Testis (tissue), 3 donors: ENCODE measurements around the gene NAA80. TPM values are rescaled to one million over a fixed set of nuclear protein-coding genes. Genes with fewer than 3 reads are reported as not detected.
"Not testable (repeated sequence)": the region's sequence is repeated elsewhere in the genome, so short reads cannot be mapped to it uniquely, and the experiment has no call there.

Experiments
- DNase-seq: peaks from one replicate; pipeline ENCODE4 v3.0.0-alpha.2; 2019
- H3K27ac ChIP-seq, 2 donors: fragments of 200-600 bp; sonication (generic); one replicate each; pipeline ENCODE4 v1.5.1; 2019
- H3K27me3 ChIP-seq: fragments of 200-600 bp; sonication (generic); one replicate; pipeline ENCODE4 v1.5.1; 2019
- H3K36me3 ChIP-seq: fragments of 200-600 bp; sonication (generic); one replicate; pipeline ENCODE4 v1.5.1; 2017; ENCODE audit warnings: low read depth; ENCODE audit errors: missing control alignments
- H3K4me1 ChIP-seq: fragments of 200-600 bp; sonication (generic); one replicate; pipeline ENCODE4 v1.5.1; 2019
- H3K4me3 ChIP-seq, 2 donors: fragments of 200-600 bp; sonication (generic); one replicate each; pipeline ENCODE4 v1.5.1; 2017 to 2019
- H3K9me3 ChIP-seq: fragments of 200-600 bp; sonication (generic); one replicate; pipeline ENCODE4 v1.5.1; 2017
- CTCF ChIP-seq, 3 experiments: fragments of 450-650 bp in 2 of 3; fragments of 200-600 bp in 1 of 3; sonication (generic) in 1 of 3; IDR thresholded peaks; one replicate each; pipeline ENCODE4 v1.5.1; 2016 to 2019; ENCODE audit warnings: antibody characterized with exemption in 3 of 3, mild to moderate bottlenecking in 2 of 3, moderate library complexity in 1 of 3
- POLR2A ChIP-seq: fragments of 450-650 bp; IDR thresholded peaks from one replicate; pipeline ENCODE4 v1.6.1; 2017; ENCODE audit warnings: antibody characterized with exemption, mild to moderate bottlenecking, moderate library complexity
- WGBS, 2 donors: methylation state at CpG; one replicate each; pipeline ENCODE4 v1.1.5; 2018; 5-methylcytosine and 5-hydroxymethylcytosine counted together
- intact Hi-C: fragments of 100-400 bp; cut with DNase I; formaldehyde crosslinking; loops from one replicate; pipeline ENCODE4 v1.15.1; 2023; ENCODE audit warnings: low total_unique reads
- polyA plus RNA-seq: library from polyadenylated mRNA; stranded (reverse); fragments of 350-450 nt; fragmentation: Illumina TruSeq; extraction: RNeasy Lipid Tissue Mini Kit (QIAGEN cat#74804); gene quantifications from one replicate; pipeline ENCODE4 v1.2.3, GENCODE V29; 2014; ENCODE audit warnings: low read depth, low replicate concordance; ENCODE audit not compliant: insufficient read depth
- total RNA-seq, 2 donors: library from RNA; depleted of rRNA; stranded (reverse); fragments of >200 nt; gene quantifications; one replicate each; pipeline ENCODE4 v1.2.3, GENCODE V29; 2016

The NAA80 gene
- total and polyA plus RNA-seq, 3 donors from 2014 or later, result 37.9 to 79.4 (median 72.4) TPM

GRCh38 chr3:50317300-50317699 lies 18.1 kb upstream of the NAA80 start:
- H3K27ac ChIP-seq, result no peak overlapping the region
- H3K4me3 ChIP-seq, result no peak overlapping the region
- TF ChIP-seq CTCF (IDR thresholded peaks at IDR 0.05) (no peak), POLR2A (no peak)
- WGBS, 2 donors, result 57 to 84% methylated on average over 3 to 6 of the region's 6 CpGs
- peaks cover 33% of the 10 kb centered on the region for H3K4me1 ChIP-seq
- H3K9me3 ChIP-seq, result no peaks in the 10 kb centered on the region
- no peaks in the 10 kb centered on the region for H3K27me3 ChIP-seq
- intact Hi-C loops, result no loop called here
- no peak for DNase-seq
- H3K36me3 ChIP-seq, result no peaks in the 10 kb centered on the region

- H3K4me1 ChIP-seq, result peaks cover 28% of the 10 kb centered on the region
- H3K27me3 ChIP-seq, result no peaks in the 10 kb centered on the region
- no peak overlapping the region for H3K4me3 ChIP-seq
- no peaks in the 10 kb centered on the region for H3K36me3 ChIP-seq
- no peak for DNase-seq
- 60 to 76% methylated on average over 7 to 9 of the region's 9 CpGs for WGBS, 2 donors
- H3K9me3 ChIP-seq, result no peaks in the 10 kb centered on the region
- intact Hi-C loops, result no loop called here
- TF ChIP-seq CTCF (IDR thresholded peaks at IDR 0.05) (no peak), POLR2A (no peak)
- H3K27ac ChIP-seq, result no peak overlapping the region
Observed at GRCh38 chr3:50316657-50317242, 17.5 kb upstream of the NAA80 start.

- Histone ChIP-seq H3K9me3 (no peaks in the 10 kb centered on the region), H3K4me1 (peaks cover 19% of the 10 kb centered on the region), H3K36me3 (no peaks in the 10 kb centered on the region), H3K4me3 (no peak overlapping the region), H3K27ac (no peak overlapping the region), H3K27me3 (no peaks in the 10 kb centered on the region)
- DNase-seq, result no peak
- 98 to 99% methylated on average over 4 of the region's 4 CpGs for WGBS, 2 donors
- no peak for TF ChIP-seq CTCF (IDR thresholded peaks at IDR 0.05)
- no peak for TF ChIP-seq POLR2A
- intact Hi-C loops, result no loop called here
Observed at GRCh38 chr3:50314816-50315215, 15.6 kb upstream of the NAA80 start.

GRCh38 chr3:50314342-50314741 lies 15.1 kb upstream of the NAA80 start:
- Histone ChIP-seq H3K27me3 (no peaks in the 10 kb centered on the region), H3K36me3 (no peaks in the 10 kb centered on the region), H3K4me3 (no peak overlapping the region), H3K4me1 (peaks cover 15% of the 10 kb centered on the region), H3K9me3 (no peaks in the 10 kb centered on the region), H3K27ac (no peak overlapping the region)
- no peak for DNase-seq
- no peak for TF ChIP-seq POLR2A
- TF ChIP-seq CTCF (IDR thresholded peaks at IDR 0.05), result no peak
- WGBS, 2 donors, result 89 to 90% methylated on average over 3 of the region's 3 CpGs
- intact Hi-C loops, result no loop called here

- WGBS, 2 donors, result 53 to 87% methylated on average over 4 to 20 of the region's 32 CpGs
- H3K4me1 ChIP-seq, intact Hi-C loops, H3K36me3 ChIP-seq, DNase-seq, H3K9me3 ChIP-seq, H3K27me3 ChIP-seq, H3K27ac ChIP-seq: not testable (repeated sequence)
- H3K4me3 ChIP-seq, result peak overlapping the region in 1 of 2 donors; percentile 10
Observed at GRCh38 chr3:50312041-50312440, 12.8 kb upstream of the NAA80 start.
